ENCODE measurements around the gene TM6SF1.
"Not testable (repeated sequence)": the region's sequence is repeated elsewhere in the genome, so short reads cannot be mapped to it uniquely, and the experiment has no call there.

TM6SF1 gene

GRCh38 chr15:83115831-83116565, 8.6 kb downstream of the TM6SF1 start:
- no peak for DNase-seq (ENCODE audit: low read depth in 2 of 2)

- no peak for DNase-seq (ENCODE audit: low read depth in 2 of 2)
These were observed 10.9 kb downstream of the TM6SF1 start for GRCh38 chr15:83118291-83118827.

GRCh38 chr15:83118968-83119367, 11.5 kb downstream of the TM6SF1 start:
- DNase-seq (ENCODE audit: low read depth in 2 of 2), result no peak

GRCh38 chr15:83119968-83120581, 12.6 kb downstream of the TM6SF1 start:
- no peak for DNase-seq (ENCODE audit: low read depth in 2 of 2)

- no peak for DNase-seq (ENCODE audit: low read depth in 2 of 2)
These were observed 16.1 kb downstream of the TM6SF1 start for GRCh38 chr15:83123529-83123928.

GRCh38 chr15:83127547-83128150, 20.2 kb downstream of the TM6SF1 start:
- no peak for DNase-seq (ENCODE audit: low read depth in 2 of 2)

GRCh38 chr15:83129791-83130190, 22.3 kb downstream of the TM6SF1 start:
- no peak for DNase-seq (ENCODE audit: low read depth in 2 of 2)

- no peak for DNase-seq (ENCODE audit: low read depth in 2 of 2)
These were observed 25.5 kb downstream of the TM6SF1 start for GRCh38 chr15:83132861-83133523.

GRCh38 chr15:83142151-83142550, 34.7 kb downstream of the TM6SF1 start:
- DNase-seq (ENCODE audit: low read depth in 2 of 2), result not testable (repeated sequence)

- no peak for DNase-seq (ENCODE audit: low read depth in 2 of 2)
These were observed 37.3 kb downstream of the TM6SF1 start for GRCh38 chr15:83144771-83145170.

- no peak for DNase-seq (ENCODE audit: low read depth in 2 of 2)
These were observed 45.8 kb downstream of the TM6SF1 start for GRCh38 chr15:83153288-83153687.

GRCh38 chr15:83155942-83156341, 48.5 kb downstream of the TM6SF1 start:
- DNase-seq (ENCODE audit: low read depth in 2 of 2), result no peak

GRCh38 chr15:83158393-83158792, 50.9 kb downstream of the TM6SF1 start:
- DNase-seq (ENCODE audit: low read depth in 2 of 2), result no peak

GRCh38 chr15:83160741-83161140, 53.3 kb downstream of the TM6SF1 start:
- DNase-seq (ENCODE audit: low read depth in 2 of 2), result no peak

GRCh38 chr15:83163032-83163431, 55.6 kb downstream of the TM6SF1 start:
- no peak for DNase-seq (ENCODE audit: low read depth in 2 of 2)

GRCh38 chr15:83164111-83164770, 56.8 kb downstream of the TM6SF1 start:
- no peak for DNase-seq (ENCODE audit: low read depth in 2 of 2)

- no peak for DNase-seq (ENCODE audit: low read depth in 2 of 2)
These were observed 57.4 kb downstream of the TM6SF1 start for GRCh38 chr15:83164771-83165404.

- no peak for DNase-seq (ENCODE audit: low read depth in 2 of 2)
These were observed 58.8 kb downstream of the TM6SF1 start for GRCh38 chr15:83166218-83166617.

GRCh38 chr15:83166830-83167229, 59.4 kb downstream of the TM6SF1 start:
- no peak for DNase-seq (ENCODE audit: low read depth in 2 of 2)

- not testable (repeated sequence) for DNase-seq (ENCODE audit: low read depth in 2 of 2)
These were observed 62.1 kb downstream of the TM6SF1 start for GRCh38 chr15:83169576-83169975.

GRCh38 chr15:83170474-83171165, 63.2 kb downstream of the TM6SF1 start:
- no peak for DNase-seq (ENCODE audit: low read depth in 2 of 2)

Measured in stimulated activated CD8-positive, alpha-beta memory T cell treated with anti-CD3 and anti-CD28 coated beads, Interleukin-15, amount 100 ng/mL, for 4 hours (primary cell).